ENCODE results near the gene RFWD3. TPM values are rescaled to one million over a fixed set of nuclear protein-coding genes. Genes with fewer than 3 reads are reported as not detected.

RFWD3 gene
- total and polyA plus RNA-seq, 2 of the 13 experiments (the other 11 are each of a cell fraction or from before 2014, with no cell fraction given) = 23.4 to 62.6 TPM

- TF ChIP-seq ZBTB20 (CRISPR knock-in tag; IDR thresholded peaks at IDR 0.05; ENCODE audit: borderline replicate concordance, low read depth) (no peak; the same call in 1 of the 2 replicates), HBP1 (CRISPR knock-in tag; IDR thresholded peaks at IDR 0.05; ENCODE audit: low read depth) (0 out of 2 replicates have a peak, but pooled peaks have one; percentile 56), HMG20B (CRISPR knock-in tag; conservative IDR thresholded peaks at IDR 0.05) (0 out of 2 replicates have a peak, but pooled peaks have one; percentile 33), ZNF12 (CRISPR knock-in tag; IDR thresholded peaks at IDR 0.05) (0 out of 2 replicates have a peak, but pooled peaks have one; percentile 41), FOSL1 (CRISPR knock-in tag; IDR thresholded peaks at IDR 0.05; ENCODE audit: borderline replicate concordance) (no peak), BORCS8-MEF2B (CRISPR knock-in tag; IDR thresholded peaks at IDR 0.05) (peak; percentile 63; the same call in 1 of the 2 replicates), ATF4 (CRISPR knock-in tag; IDR thresholded peaks at IDR 0.05) (peak in 1 of 2 experiments; percentile 56; a peak in 1 of 4 replicates), SP2 (CRISPR knock-in tag; IDR thresholded peaks at IDR 0.05) (no peak), ETV5 (CRISPR knock-in tag; IDR thresholded peaks at IDR 0.05; ENCODE audit: borderline replicate concordance) (peak; percentile 37; the same call in 1 of the 2 replicates), SOX13 (IDR thresholded peaks at IDR 0.05) (no peak), SOX13 (CRISPR knock-in tag; conservative IDR thresholded peaks at IDR 0.05 in 1 of 2, IDR thresholded peaks at IDR 0.05 in 1 of 2) (peak in 1 of 2 experiments; percentile 43; a peak in 2 of 4 replicates), ZNF788 (CRISPR knock-in tag; IDR thresholded peaks at IDR 0.05; ENCODE audit: borderline replicate concordance) (peak; percentile 82), CEBPB (IDR thresholded peaks at IDR 0.05; ENCODE audit: borderline replicate concordance, low read depth, low read length) (peak; percentile 96), GATAD2A (CRISPR knock-in tag; IDR thresholded peaks at IDR 0.05) (peak; percentile 68), CENPX (CRISPR knock-in tag; IDR thresholded peaks at IDR 0.05) (no peak), MIER3 (CRISPR knock-in tag; IDR thresholded peaks at IDR 0.05; ENCODE audit: borderline replicate concordance) (peak; percentile 57; the same call in 1 of the 2 replicates)
- TF ChIP-seq, protein P1, sequence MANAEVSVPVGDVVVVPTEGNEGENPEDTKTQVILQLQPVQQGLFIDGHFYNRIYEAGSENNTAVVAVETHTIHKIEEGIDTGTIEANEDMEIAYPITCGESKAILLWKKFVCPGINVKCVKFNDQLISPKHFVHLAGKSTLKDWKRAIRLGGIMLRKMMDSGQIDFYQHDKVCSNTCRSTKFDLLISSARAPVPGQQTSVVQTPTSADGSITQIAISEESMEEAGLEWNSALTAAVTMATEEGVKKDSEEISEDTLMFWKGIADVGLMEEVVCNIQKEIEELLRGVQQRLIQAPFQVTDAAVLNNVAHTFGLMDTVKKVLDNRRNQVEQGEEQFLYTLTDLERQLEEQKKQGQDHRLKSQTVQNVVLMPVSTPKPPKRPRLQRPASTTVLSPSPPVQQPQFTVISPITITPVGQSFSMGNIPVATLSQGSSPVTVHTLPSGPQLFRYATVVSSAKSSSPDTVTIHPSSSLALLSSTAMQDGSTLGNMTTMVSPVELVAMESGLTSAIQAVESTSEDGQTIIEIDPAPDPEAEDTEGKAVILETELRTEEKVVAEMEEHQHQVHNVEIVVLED (CRISPR knock-in tag; IDR thresholded peaks at IDR 0.05; ENCODE audit: borderline replicate concordance) = peak; percentile 74
- TF ChIP-seq, protein P2, sequence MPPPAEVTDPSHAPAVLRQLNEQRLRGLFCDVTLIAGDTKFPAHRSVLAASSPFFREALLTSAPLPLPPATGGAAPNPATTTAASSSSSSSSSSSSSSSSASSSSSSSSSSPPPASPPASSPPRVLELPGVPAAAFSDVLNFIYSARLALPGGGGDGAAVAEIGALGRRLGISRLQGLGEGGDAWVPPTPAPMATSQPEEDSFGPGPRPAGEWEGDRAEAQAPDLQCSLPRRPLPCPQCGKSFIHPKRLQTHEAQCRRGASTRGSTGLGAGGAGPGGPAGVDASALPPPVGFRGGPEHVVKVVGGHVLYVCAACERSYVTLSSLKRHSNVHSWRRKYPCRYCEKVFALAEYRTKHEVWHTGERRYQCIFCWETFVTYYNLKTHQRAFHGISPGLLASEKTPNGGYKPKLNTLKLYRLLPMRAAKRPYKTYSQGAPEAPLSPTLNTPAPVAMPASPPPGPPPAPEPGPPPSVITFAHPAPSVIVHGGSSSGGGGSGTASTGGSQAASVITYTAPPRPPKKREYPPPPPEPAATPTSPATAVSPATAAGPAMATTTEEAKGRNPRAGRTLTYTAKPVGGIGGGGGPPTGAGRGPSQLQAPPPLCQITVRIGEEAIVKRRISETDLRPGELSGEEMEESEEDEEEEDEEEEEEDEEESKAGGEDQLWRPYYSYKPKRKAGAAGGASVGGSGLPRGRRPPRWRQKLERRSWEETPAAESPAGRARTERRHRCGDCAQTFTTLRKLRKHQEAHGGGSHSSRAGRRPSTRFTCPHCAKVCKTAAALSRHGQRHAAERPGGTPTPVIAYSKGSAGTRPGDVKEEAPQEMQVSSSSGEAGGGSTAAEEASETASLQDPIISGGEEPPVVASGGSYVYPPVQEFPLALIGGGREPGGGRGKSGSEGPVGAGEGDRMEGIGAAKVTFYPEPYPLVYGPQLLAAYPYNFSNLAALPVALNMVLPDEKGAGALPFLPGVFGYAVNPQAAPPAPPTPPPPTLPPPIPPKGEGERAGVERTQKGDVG (CRISPR knock-in tag; IDR thresholded peaks at IDR 0.05; ENCODE audit: borderline replicate concordance) = 0 out of 2 replicates have a peak, but pooled peaks have one; percentile 42
- TF ChIP-seq, protein P3, sequence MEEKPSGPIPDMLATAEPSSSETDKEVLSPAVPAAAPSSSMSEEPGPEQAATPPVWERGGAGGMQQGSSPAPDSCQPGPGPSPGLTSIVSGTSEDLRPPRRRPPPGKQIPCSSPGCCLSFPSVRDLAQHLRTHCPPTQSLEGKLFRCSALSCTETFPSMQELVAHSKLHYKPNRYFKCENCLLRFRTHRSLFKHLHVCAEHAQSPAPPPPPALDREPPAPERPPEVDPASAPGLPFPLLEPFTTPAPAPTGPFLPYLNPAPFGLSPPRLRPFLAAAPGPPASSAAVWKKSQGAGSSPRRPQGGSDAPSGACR (CRISPR knock-in tag; IDR thresholded peaks at IDR 0.05) = no peak
Measured at GRCh38 chr16:74695450-74696422, 29.1 kb upstream of the RFWD3 start (continued).

All from HepG2 (cell line).